GM19328 (cell line): Measurements from ENCODE around the gene TBC1D32.
"Not testable (repeated sequence)": the region's sequence is repeated elsewhere in the genome, so short reads cannot be mapped to it uniquely, and the experiment has no call there.

Source experiments
- ATAC-seq: cut with Tn5 transposase; IDR thresholded peaks from one replicate; pipeline ENCODE4 v1.9.1; 2021; ENCODE audit warnings: mild to moderate bottlenecking, moderate library complexity; ENCODE audit not compliant: unreplicated experiment

TBC1D32 gene

DNA sequence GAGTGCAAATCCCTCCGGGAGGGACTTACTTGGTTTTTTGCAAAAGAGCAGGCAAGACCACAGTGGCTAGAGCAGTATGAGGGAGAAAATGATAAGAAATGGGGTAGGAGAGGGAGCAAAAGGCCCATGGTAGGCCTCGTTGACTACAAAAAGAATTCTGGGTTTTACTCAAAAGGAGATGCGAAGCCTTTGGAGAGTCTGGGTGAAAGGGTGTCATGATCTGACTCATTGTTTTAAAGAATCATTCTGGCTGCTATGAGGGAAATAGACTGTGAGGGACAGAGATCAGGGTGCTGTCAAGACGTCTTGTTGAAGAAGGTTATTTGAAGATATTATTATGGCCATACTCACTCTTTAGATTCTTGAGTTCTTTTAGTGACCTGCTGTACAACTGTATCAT is 13.0 kb downstream of the TBC1D32 start:
- no peak for ATAC-seq

DNA sequence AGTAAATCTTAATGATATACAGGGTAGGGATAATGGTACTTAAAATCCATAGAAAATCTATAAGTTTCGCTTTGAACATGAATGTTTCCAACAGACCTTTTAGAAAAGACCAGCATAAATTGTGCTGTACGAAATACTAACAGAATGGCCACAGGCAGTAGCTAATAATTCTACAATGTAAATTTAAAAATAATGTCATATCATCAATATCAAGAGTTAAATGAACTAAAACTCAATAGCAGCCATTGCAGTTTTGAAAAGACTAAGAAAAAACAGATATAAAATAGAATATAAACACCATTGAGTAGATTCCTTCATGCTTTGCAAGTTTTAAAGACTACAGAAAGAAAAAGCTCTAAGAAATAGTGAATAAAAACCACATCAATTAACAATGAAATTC is 14.7 kb downstream of the TBC1D32 start:
- ATAC-seq = no peak

GRCh38 chr6:121319112-121319553 is 15.1 kb downstream of the TBC1D32 start:
- no peak for ATAC-seq

- no peak for ATAC-seq
Measured at GRCh38 chr6:121314381-121315112, 19.7 kb downstream of the TBC1D32 start.

DNA sequence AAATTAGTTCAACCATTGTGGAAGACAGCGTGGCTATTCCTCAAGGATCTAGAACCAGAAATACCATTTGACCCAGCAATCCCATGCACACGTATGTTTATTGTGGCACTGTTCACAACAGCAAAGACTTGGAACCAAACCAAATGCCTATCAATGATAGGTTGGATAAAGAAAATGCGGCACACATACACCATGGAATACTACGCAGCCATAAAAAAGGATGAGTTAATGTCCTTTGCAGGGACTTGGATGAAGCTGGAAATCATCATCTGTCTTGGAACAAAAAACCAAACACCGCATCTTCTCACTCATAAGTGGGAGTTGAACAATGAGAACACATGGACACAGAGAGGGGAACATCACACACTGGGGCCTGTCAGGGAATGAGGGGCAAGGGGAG is 22.5 kb downstream of the TBC1D32 start:
- ATAC-seq = not testable (repeated sequence)

DNA sequence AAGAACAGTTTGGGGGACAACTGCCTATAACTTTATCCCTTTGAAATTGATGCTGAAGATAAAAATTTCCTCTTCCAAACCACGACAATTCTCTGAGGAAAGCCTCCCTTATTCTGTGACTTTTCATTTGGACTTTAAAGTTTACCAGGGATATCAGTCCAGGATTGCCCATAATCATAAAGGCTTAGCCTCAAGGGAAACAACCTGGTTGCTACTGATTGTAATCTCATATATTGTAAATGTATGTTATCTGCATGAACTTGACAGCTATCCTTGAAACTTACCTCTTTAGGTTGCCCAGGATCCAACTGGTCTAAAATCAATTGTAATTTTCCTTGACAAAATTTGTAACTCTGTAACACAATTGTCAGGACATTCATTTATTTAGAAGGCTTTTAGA is 23.8 kb downstream of the TBC1D32 start:
- no peak for ATAC-seq

GRCh38 chr6:121309768-121310469 is 24.4 kb downstream of the TBC1D32 start:
- no peak for ATAC-seq

DNA sequence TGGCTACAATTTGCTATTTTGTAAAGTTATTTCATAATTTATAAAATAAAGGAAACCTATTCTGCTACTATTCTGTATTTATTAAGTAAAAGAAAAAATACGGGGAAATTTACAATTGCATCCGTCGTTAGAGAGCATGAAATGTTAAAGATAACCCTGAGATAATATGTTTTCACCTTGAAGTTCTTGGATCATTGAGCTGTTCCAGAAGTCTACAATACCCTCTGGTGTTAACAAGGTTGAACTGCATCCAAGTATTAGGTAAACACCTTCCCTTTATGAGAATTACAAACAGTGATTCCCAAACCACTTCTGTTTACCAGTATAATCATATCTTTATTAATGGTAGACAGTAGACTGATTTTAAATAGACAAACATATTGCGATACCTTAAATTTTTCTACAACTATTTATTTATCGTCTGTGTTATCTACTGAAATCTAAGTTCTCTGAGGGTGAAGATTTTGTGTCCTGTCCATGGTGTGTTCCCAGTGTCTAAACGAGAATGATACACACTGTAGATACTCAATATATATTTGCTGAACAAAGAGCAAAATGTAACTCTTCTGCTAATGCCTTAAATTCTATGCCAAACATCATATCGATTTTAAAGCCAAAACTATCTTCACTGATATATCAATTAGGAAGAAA is 28.2 kb downstream of the TBC1D32 start:
- ATAC-seq = peak; percentile 55

DNA sequence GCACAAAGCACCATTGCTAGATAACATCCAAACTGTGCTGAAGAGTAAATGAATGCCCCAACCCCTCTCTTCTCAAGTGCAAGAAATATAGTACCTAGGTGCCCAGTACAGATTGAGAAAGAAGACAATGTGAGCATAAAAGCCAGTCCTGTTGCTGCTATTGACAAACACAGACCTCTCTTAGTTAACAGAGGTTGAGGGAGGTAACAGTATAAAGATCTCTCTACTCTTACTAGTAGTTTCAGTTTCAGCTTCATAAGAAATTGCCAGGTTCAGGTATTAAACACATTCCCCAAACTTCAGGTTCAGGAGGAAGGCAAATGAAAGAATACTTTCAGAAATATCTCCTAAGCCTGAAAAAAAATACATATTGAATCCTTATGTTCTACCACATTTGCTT is 31.4 kb downstream of the TBC1D32 start:
- ATAC-seq = no peak

GRCh38 chr6:121301156-121301555 is 33.1 kb downstream of the TBC1D32 start:
- ATAC-seq = not testable (repeated sequence)

DNA sequence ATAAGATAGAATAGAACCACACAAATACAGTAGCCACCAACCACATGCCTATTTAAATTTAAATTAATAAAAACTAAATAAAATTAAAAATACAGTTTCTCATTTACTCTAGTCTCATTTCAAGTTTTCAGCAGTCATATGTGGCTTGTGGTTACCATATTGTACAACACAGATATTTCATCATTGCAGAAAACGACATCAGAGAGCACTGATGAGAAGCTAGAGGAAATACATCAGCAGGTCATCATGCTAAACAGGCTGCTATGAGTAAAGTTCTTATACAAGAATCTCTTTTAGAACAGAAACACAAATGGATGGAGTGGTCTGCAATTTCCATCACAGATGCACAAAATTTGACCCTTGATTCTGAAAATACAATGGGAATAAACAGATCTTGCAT is 36.6 kb downstream of the TBC1D32 start:
- ATAC-seq = no peak

DNA sequence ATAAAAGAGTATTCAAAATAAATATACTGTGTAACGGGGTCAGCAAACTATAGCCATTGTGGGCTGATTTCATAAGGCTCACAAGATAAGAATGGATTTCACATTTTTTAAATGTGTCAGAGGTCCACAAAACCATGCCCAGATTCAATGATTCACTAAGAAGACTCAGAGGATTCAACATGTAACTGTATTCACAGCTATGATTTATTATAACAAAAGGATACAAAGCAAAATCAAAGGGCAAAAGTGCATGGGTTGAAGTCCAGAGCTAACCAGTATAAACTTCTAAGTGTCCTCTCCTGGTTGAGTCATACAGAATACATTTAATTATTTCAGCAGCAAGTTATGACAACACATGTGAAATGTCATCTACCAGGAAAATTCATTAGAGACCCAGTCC is 49.2 kb downstream of the TBC1D32 start:
- ATAC-seq = no peak

DNA sequence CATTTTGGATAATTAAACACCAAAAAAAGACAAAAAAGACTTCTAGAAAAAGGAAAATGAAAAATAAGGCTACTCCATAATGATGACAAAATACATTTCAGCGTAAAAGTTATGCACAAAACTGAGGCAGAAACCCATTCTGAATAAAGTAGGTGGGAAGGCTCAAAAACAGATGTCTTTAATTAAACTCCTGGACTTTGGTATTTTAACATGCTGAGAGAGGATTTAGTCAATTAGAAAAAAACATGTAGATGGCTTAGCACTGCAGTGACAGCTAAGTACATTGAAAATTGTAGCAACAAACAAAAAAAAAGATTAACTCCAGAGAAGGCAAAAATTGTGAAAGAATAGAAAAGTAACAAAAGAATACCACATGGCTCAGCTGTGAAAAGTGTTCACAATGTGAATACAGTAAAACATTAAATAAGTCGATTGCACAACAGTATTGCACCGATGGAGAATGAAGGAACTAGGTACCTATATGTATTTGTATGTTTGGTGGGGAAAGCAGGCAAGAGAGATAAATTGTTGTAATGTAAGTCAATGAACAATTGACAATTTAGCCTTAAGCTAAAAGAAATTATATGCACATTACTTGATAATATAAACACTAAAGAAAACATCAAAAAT is 59.5 kb downstream of the TBC1D32 start:
- ATAC-seq = no peak

- no peak for ATAC-seq
Measured at GRCh38 chr6:121263742-121264141, 70.5 kb downstream of the TBC1D32 start.

DNA sequence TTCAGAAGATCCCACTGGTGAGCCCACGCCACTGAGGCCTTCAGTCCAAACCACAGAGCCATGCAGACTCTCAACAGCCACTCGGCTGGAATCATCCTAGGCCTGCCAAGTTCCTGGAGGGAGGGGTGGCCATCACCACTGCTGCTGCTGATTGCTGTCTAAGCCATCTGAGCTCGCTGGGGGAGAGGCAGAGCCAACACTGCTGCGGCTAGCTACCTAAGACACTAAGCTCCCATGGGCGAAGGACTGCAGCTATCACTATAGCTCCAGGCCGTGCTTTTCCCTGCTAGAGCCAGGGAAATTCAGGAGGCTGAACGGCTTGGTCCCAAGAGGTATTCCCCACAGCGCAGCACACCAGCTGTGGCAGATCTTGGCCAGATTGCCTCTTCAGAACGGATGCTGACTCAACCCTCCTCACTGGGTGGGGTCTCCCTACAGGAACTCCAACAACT is 73.6 kb downstream of the TBC1D32 start:
- ATAC-seq = no peak

GRCh38 chr6:121247386-121247785 is 86.9 kb downstream of the TBC1D32 start:
- ATAC-seq = no peak

GRCh38 chr6:121242386-121242785 is 91.9 kb downstream of the TBC1D32 start:
- no peak for ATAC-seq

- no peak for ATAC-seq
Measured at GRCh38 chr6:121237859-121238258, 96.4 kb downstream of the TBC1D32 start.

GRCh38 chr6:121236984-121237383 is 97.3 kb downstream of the TBC1D32 start:
- no peak for ATAC-seq

GRCh38 chr6:121235386-121235785 is 98.9 kb downstream of the TBC1D32 start:
- ATAC-seq = no peak

- no peak for ATAC-seq
Measured at GRCh38 chr6:121223930-121224329, 110.3 kb downstream of the TBC1D32 start.
